ENCODE results near the gene EIF4E2.

The EIF4E2 gene

GRCh38 chr2:232539298-232540231, 10.9 kb upstream of the EIF4E2 start, which contains the start of gene CHRNG:
TSS of gene CHRNG (plus strand) at chr2:232539692. CDS start at chr2:232539748, 56 bp downstream.
- no peak for DNase-seq

GRCh38 chr2:232540441-232541041, 9.9 kb upstream of the EIF4E2 start:
- no peak for DNase-seq

GRCh38 chr2:232541195-232541960, 9.1 kb upstream of the EIF4E2 start:
- no peak for DNase-seq

GRCh38 chr2:232541961-232542714, 8.4 kb upstream of the EIF4E2 start:
- no peak for DNase-seq

- DNase-seq = no peak
Observed at GRCh38 chr2:232542715-232543467, 7.6 kb upstream of the EIF4E2 start.

GRCh38 chr2:232543491-232543890, 7.0 kb upstream of the EIF4E2 start:
- no peak for DNase-seq

GRCh38 chr2:232543928-232544631, 6.4 kb upstream of the EIF4E2 start:
- DNase-seq = no peak

GRCh38 chr2:232544674-232545073, 5.8 kb upstream of the EIF4E2 start:
- no peak for DNase-seq

GRCh38 chr2:232545511-232546375, 4.7 kb upstream of the EIF4E2 start:
- no peak for DNase-seq

GRCh38 chr2:232547991-232548390, 2.5 kb upstream of the EIF4E2 start:
- DNase-seq = no peak

GRCh38 chr2:232549655-232550353, 685 bp upstream of the EIF4E2 start:
- no peak for DNase-seq

GRCh38 chr2:232551250-232551638, 755 bp downstream of the EIF4E2 start:
- DNase-seq = no peak

- no peak for DNase-seq
Observed at GRCh38 chr2:232551776-232552175, 1.3 kb downstream of the EIF4E2 start.

- no peak for DNase-seq
Observed at GRCh38 chr2:232556426-232556825, 5.9 kb downstream of the EIF4E2 start.

GRCh38 chr2:232562515-232563151, 12.1 kb downstream of the EIF4E2 start:
- no peak for DNase-seq

GRCh38 chr2:232563580-232563979, 13.1 kb downstream of the EIF4E2 start:
- DNase-seq = no peak

GRCh38 chr2:232567721-232568120, 17.2 kb downstream of the EIF4E2 start:
- DNase-seq = no peak

- no peak for DNase-seq
Observed at GRCh38 chr2:232568161-232568560, 17.7 kb downstream of the EIF4E2 start.

GRCh38 chr2:232569541-232569940, 19.1 kb downstream of the EIF4E2 start:
- no peak for DNase-seq
